GM10847 (cell line): ENCODE data around the gene FCRL2.

Experiments used
- POLR2A ChIP-seq: IDR thresholded peaks from 2 replicates; pipeline ENCODE4 v1.6.1; 2011; ENCODE audit not compliant: insufficient read length; ENCODE audit errors: extremely low read depth

FCRL2 gene, protein sequence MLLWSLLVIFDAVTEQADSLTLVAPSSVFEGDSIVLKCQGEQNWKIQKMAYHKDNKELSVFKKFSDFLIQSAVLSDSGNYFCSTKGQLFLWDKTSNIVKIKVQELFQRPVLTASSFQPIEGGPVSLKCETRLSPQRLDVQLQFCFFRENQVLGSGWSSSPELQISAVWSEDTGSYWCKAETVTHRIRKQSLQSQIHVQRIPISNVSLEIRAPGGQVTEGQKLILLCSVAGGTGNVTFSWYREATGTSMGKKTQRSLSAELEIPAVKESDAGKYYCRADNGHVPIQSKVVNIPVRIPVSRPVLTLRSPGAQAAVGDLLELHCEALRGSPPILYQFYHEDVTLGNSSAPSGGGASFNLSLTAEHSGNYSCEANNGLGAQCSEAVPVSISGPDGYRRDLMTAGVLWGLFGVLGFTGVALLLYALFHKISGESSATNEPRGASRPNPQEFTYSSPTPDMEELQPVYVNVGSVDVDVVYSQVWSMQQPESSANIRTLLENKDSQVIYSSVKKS

GRCh38 chr1:157776971-157777391 is at the start of gene FCRL2:
Gene FCRL2, minus strand, starts transcription at chr1:157777132. Its CDS starts 59 bp downstream, at chr1:157777073.
- no peak for TF ChIP-seq POLR2A

- no peak for TF ChIP-seq POLR2A
Measured at GRCh38 chr1:157820299-157820698, 43.4 kb upstream of the FCRL2 start.

DNA sequence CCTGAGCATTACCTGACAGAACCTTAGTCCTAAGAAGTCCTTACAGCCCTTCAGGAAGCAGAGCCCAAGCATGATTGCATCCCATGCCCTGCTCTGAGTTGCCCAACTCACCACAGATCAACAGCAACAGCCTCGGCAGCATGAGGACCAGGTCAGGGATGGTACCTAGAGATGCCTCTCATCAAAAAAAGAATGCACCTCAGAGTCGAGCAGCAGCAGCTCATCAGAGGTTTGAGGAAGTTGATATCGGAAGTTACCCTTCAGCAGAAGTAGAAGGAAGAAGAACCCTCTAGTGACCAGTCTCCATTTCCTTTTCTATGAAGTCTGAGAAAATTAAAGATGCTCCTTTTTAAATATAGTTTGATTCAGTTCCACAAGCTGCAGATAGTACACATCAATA is 43.0 kb upstream of the FCRL2 start, which contains the start of gene FCRL1:
Gene FCRL1, minus strand, starts transcription at position 225 of the 400 bp plus-strand sequence. Its CDS starts 83 bp downstream, at position 142.
- TF ChIP-seq POLR2A = no peak

DNA sequence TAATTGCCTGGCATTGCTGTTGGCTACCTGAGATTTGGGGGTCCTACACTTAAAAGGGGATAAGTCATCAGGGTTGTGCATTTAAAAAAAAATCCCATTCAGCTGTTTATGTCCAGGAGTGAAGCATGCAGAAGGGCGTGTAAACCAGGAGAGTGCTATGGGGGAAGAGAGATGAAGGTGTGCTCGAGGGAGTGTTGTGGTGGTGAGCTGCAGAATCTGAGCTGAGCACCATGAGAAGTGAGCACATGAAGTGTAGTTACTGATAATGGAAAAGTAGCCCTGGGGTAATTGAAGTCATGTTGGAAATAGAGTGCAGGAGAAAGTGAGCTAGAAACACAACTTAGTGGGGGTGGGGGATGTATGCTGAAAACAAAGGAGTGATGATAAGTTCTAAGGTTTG is 42.3 kb upstream of the FCRL2 start:
- no peak for TF ChIP-seq POLR2A

GRCh38 chr1:157813269-157813668 is 36.3 kb upstream of the FCRL2 start:
- TF ChIP-seq POLR2A = no peak

GRCh38 chr1:157806431-157807149 is 29.7 kb upstream of the FCRL2 start:
- no peak for TF ChIP-seq POLR2A

GRCh38 chr1:157803851-157804250 is 26.9 kb upstream of the FCRL2 start:
- no peak for TF ChIP-seq POLR2A

GRCh38 chr1:157799996-157800395 is 23.1 kb upstream of the FCRL2 start:
- no peak for TF ChIP-seq POLR2A

GRCh38 chr1:157798211-157798610 is 21.3 kb upstream of the FCRL2 start:
- TF ChIP-seq POLR2A = no peak

DNA sequence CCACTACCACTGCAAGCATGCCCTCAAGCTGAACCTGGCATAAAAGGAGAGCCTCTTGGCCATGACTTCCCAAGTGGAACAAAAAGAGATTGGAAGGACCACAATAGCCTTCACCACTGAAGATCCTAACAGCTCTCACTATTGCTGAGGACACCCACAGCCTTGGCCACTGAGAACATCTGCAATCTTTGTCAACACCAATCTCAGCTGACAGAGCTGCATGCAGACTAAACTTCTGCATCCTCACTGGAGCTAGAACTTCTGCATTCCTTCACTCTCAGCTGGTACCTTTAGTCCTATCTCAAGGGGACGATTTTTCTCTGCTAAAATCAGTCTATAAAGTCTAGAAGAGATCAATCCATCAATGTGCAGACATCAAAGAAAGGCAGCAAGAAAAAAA is 8.3 kb upstream of the FCRL2 start:
- TF ChIP-seq POLR2A = no peak

DNA sequence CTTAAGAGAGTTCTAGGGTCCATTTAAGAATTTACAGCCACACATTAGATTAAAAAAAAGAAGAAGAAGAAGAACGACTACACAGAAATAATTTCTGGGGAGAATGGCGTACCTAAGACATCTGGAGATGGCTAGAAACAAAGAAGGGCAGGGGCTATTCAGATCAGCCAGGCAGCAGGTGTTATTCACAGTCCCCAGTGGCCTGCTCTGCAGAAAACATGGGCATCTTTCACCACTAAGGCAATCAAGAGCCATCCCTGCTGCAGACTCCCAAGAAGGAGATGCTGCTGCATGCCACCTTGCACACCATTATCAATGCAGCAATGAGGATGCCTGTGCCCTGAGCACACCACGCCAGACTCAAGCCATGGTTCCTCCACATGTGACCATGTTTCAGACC is 7.9 kb upstream of the FCRL2 start:
- no peak for TF ChIP-seq POLR2A

DNA sequence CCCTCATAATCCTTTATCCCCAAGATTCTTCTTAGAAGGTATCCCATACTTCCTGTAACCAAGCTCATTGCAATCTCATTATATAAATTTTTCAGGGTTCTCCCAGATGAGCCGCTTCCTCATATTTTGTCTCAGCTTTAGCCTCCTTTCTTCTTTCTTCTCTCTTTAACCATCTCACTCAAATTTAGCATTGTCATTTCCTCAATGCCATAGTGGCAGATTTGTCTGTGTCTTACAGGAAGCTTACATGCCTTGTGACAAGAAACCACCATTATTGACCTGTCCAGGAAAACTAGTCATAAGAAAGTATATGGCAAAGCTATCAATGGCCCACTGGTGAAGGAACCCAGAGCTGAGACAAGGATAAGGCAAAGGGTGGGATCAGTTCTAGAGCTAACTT is 6.0 kb upstream of the FCRL2 start:
- no peak for TF ChIP-seq POLR2A

GRCh38 chr1:157781048-157781447 is 4.1 kb upstream of the FCRL2 start:
- no peak for TF ChIP-seq POLR2A

DNA sequence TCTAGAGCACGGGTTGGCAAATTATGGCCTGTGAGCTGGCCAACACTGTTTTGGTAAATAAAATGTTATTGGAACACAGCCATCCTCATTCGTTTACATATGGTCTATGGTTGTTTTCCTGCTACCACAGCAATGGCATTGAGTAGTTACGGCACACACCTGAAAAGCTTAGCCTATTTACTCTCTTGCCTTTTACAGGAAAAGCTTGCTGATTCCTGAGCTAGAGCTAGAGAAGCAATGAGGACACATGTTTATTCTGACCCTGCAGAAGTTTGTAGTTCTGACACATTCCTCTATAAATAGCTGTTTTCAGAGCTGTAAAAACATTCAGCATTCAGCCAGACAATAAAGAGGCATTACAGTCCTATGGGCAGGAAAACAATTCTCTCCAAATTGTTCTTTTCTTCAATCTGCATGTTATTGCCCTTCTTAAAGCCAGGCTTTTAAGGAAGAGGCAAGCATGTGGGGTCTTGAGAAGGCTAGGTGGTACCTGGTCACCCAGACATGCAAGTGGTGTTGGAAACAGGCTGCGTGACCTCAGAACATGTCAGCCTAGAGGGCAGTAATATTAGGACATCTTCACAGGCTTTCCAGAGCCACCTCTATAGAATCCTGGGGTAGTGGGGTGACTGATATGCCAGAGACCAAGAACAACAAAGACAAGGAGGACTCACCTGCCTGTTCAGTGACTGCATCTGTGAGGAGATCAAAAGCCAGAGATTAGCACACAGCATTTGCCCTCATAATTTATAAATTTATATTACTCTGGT is 1.6 kb downstream of the FCRL2 start:
- no peak for TF ChIP-seq POLR2A

DNA sequence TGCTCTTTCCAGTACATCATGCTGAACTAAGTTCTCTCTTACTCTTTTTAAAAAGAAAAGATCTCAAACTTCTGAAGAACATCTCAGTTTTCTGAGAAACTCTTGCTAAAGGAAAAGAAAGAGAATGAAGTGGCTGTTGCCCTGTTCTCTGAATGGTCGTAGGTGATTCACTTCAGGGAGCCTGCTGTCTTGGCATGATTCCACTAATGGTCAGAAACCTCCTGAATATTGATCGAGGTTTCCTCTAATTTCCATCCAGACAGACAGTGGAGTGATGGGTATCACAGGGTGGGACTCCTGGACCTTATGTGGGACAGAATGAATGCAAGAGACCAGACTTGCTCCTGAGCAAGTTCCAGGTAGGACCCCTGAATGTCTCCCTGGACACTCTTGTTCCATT is 2.5 kb downstream of the FCRL2 start:
- TF ChIP-seq POLR2A = no peak
